HG02885 (cell line): ENCODE measurements around the gene SLC43A1.
A peak's percentile ranks its signal among the peaks of the same experiment; 100 is the strongest.

Source experiments
- ATAC-seq: cut with Tn5 transposase; IDR thresholded peaks from one replicate; pipeline ENCODE4 v1.9.1; 2021; ENCODE audit warnings: mild to moderate bottlenecking; ENCODE audit not compliant: unreplicated experiment, poor library complexity

SLC43A1 gene

DNA sequence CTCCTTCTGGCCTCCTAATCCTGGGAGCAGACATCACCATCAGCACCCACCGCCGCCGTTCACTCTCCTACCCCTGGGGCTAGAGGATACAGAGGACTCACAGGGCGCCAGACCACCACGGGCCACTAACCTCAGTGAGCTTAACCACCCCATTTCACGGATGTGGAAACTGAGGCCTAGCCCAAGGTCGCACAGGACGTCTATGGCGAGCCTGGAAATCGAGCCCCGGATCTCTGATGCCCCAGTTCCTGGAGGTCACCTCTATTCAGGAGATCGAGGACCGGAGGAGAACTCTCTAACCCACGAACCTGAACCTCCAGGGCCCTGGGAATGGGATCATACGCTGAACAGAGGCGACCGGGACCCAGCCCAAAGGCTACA lies 14.7 kb upstream of the SLC43A1 start:
- ATAC-seq: peak; percentile 7

DNA sequence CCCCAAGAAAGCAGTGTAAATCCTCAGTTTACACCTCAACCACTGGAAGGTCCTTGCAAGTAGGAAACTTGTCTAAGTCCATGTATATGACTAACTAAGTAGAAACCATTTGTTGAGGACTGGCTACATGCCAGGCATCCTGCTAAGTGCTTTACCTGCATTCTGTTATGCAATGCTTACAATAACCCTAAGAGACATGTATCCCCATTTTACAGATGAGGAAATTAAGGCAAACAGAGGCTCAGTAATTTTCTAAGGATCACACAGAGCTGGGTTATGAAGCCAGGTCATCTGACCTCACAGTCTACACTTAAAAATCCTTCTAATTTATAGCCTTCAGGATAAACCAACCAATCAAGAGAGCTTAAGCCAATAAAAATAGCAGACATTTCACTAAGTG lies 13.5 kb upstream of the SLC43A1 start:
- no peak for ATAC-seq

DNA sequence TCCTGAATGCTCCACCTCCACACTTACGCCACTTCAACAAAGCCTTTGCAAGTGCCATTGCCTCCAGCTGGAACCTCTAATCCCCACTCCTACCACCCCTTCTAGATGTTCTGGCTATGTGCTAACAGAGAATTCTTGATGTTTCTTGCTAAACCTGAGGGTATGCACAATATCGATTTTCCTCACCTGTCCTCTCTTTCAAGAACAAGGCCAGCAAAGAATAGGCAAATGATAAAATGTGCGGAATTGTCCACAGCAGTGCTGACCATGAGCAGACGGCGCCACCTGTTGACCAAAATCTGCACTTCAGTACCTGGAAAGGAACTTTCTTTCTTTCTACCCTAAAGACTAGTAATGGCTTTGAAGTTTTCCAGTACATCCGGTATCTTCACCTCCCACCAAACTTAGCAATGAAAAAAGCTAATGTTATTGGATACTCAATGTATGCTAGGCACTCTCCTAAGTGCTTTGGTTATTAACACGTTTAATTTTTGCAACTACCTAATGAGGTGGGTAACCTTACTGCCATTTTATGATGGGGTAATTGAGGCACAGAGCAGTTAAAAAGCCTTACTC lies 11.6 kb upstream of the SLC43A1 start:
- no peak for ATAC-seq

DNA sequence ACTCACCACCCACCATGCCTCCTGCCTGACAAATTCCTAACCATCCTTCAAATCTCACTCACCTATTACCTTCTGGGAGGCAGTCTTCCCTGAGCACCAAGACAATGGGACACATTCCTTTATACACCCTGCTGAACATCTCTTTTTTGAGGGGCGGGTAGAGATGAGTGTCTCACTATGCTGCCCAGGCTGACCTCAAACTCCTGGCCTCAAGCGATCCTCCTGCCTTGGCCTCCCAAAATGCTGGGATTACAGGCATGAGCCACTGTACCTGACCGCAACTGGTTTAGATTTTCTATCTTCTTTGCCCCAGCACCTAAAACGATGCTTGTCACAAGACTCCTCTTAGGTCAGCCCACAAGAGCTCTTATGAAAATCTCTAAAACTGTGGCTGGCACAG lies 7.9 kb upstream of the SLC43A1 start:
- no peak for ATAC-seq

DNA sequence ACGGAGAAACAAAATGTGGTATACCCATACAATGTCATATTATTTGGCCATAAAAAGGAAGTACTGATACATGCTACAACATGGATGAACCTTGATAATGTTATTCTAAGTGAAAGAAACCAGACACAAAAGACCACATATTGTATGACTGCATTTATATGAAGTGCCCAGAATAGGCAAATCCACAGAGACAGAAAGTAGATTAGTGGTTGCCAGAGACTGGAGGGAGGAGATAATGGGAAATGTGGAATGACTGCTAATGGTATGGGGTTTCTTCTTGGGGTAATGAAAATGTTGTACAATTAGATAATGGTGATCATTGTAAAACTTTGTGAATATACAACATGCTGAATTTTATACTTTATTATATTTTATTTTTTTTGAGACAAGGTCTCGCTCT lies 5.6 kb upstream of the SLC43A1 start:
- ATAC-seq: no peak

DNA sequence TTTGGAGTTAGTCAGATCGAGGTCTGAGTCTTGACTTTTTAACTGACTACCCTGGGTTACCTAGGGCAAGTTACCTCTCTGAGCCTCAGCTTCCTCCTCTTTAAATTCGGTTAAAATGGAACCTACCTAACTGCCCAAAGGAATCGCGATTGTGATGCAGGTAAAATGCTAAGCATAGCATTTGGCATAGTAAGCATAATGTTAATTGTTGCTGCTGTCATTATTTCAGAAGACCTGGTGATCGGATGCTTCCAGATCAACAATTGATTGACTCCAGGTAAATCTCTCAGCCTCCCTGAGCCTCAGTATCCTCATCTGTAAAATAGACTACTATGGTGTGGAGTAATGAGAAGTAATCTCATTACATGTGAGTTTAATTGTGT lies 550 bp upstream of the SLC43A1 start:
- no peak for ATAC-seq

DNA sequence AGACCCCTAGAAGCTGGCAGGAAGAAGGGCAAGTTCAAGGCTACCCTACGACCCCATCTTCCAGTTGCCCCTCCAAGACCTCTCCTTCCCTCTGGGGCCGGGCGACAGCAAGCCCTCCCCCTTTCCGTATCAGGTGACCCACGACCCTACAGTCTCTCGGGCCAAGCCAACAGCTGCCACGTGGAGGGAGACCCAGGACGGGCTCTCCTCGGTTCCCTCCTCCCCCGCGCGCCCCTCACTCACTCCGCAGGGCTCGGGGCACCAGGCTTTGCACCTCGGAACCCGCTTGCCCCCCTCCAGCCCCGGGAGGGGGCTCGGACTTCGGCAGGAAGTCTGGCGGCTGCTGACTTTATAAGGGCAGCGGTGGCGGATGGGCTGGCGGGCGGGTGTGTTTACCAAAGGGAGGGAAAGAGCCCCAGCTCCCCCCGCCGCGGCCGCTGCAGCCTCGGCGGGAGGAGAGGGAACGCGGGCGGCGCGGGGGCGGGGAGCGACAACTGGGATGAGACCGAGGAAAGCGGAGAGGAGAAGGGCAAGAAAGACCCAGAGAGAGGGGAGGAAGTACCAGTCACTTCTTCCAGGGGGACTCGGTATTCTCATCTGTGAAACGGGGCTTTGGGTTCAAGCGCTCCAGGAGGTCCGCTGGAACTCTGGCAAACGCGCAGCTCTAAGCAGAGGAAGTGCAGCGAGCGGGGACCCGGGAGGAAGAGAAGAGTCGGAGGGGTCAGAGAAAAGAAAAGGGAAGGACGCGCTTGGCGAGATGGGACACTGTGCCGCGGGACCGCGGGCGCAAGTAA lies 767 bp downstream of the SLC43A1 start:
- peak; percentile 49 for ATAC-seq

DNA sequence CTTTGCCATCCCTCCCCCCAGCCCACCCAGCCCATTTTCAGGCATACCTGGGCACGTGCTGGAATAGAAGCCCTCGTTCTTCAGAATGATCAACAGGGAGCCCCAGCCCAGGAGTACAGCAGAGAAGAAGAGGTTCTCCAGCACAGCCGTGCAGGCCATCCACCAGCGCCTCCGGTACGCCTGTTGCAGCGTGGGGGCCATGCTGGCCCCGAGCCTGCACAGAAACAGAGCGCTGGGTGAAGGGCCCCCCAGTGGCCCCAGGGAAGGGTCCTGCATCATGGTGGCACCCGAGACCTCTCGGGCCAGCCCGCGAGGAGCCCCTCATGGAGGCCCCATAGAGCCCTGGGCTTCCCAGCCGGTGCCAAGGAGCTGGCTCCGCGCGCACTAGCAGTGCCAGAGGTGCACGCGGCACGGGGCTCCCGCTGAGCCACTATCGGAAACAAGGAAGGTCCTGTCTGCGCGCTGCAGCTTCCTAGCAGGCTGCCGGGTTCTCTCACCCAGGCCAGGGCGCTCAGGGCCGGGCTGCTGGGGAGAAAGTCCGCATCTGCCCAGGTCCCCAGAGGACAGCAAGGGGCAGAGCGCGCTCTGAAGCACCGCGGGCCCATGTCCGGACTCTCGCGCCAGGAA lies 1.5 kb downstream of the SLC43A1 start:
- ATAC-seq: peak; percentile 45

DNA sequence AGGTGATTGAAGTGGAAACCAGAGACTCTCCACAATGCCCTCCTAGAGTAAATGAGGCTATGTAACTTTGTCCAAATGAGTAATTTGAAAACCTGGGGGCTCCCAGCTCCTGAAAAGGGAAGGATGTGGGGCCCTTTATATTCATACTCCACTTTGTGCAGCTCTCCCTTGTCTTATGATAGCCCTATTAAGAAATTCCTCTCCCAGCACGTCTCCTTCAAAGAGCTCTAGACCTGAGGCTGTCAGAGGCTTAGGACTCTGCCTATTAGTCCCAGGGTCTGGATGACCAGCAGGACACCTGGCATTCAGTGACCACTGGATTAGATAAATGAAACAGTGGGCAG lies 2.1 kb downstream of the SLC43A1 start:
- ATAC-seq: no peak

DNA sequence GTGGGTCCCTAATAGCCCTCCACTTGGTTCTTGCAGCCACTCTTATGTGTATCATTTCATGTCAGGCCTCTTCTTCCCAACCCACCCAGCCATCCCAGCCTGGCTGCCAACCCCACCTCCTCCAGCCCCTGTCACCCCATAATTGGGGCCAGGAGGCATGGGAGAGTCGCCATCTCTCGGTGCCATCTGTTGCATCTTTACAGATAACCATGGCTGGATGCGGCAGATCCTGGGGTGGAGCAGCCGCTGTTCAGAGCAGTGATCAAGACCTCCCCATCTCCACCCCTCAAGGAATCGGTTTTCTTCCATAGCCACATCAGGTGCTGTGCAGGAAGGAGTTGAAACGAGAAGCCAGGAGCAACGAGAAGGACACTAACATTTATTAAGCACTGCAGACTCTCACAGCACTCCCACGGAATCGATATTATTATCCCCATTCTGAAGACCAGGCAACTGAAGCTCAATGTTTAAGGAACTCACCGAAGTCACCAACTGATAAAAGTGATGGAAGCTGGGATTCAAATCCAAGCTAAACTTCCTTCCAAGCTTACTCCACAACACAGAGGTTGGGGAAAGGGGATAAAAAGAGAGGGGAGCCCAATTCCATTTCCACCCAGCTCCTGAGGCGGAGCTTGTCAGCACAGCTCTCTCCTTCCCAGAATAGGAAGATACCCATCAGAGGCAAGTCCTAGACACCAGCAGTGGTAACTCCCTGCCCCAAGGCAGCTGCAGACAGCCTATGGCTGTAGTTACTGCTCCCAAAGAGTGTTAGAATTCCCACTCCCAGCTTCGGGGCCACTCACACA lies 2.7 kb downstream of the SLC43A1 start:
- ATAC-seq: no peak

DNA sequence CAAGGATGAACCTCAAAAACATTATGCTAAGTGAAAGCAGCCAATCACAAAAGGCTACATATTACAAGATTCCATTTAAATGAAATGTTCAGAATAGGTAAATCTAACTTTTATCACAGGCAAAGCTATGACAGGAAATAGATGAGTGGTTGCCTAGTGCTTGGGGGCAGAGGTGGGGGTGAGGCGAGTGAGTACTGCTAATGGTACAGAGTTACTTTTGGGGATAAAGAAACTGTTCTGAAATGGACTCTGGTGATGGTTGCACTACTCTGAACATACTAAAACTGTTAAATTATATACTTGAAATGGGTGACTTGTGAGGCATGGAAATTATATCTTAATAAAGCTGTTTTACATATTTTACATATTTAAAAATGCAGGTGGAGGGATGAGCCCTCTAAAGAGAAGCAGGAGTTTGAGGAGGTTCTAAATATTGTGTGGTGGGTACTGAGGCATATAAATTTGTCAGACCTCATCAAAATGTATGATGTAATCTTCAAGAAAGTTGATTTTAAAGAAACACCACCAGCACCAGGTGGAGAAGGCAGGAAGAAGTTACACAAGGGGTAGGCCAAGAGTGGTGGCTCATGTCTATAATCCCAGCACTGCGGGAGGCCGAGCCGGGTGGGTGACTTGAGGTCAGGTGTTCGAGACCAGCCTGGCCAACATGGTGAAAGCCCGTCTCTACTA lies 3.6 kb downstream of the SLC43A1 start:
- ATAC-seq: no peak

DNA sequence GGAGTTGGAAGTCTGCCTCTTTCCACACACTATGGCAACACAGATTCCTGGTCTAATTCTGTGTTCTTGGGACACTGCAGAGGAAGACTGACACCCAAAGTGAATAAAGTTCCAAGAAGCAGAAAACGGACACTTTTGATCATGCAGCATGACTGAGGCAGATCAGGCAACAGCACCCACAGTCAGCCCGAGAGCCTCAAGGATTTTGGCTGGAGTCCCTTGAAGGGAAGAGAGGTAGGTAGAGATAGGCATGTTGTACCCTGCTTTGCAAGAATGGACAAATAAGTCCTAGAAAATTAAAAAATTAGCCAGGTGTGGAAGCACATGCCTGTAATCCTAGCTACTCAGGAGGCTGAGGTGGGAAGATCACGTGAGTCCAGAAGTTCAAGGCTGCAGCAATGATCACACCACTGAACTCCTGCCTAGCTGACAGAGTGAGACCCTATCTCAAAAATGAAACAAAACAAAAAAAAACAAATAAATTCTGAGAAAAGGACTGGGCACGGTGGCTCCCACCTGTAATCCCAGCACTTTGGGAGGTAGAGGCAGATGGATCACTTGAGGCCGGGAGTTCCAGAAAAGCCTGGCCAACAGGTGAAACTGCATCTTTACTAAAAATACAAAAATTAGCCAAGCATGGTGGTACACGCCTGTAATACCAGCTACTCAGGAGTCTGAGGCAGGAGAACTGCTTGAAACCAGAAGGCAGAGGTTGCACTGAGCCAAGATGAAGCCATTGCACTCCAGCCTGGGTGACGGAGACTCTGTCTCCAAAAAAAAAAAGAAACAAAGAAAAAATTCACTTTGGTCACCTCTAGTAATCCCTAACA lies 6.9 kb downstream of the SLC43A1 start:
- ATAC-seq: no peak

DNA sequence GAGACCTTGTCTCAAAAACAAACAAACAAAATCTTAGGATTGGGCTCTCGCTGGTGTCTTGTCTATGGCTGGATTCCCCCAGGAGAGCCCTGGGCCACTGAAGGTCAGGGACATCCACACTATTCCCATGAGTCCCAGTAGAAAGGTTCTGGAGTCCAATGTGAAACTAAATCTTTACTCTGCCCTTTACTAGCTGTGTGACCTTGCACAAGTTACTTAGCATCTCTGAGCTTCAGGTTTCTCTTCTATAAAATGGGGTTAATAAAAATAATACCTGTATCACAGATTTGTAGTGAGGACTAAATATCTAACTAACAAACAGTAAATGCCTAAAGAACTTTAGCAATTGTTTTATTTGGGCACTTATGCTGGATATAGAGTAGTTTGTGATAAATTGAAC lies 9.0 kb downstream of the SLC43A1 start:
- no peak for ATAC-seq

DNA sequence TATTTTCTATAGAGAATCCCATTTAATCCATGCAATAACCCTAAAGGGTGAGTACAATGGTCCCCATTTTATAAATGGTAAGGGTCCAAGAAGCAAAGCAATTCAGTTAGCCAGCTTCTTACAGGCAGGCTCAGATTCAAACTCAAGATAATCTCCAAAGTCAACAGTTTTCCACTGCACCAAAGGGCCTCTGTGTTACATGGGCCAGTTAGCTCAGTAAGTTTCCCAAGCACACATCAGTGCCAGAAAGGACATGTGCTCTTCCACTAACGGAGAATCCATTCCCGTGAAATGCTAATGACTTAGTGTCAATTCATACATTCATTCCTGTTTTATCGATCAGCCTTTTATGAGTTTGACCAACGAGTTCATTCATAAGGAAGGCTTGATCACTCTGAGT lies 11.0 kb downstream of the SLC43A1 start:
- no peak for ATAC-seq

DNA sequence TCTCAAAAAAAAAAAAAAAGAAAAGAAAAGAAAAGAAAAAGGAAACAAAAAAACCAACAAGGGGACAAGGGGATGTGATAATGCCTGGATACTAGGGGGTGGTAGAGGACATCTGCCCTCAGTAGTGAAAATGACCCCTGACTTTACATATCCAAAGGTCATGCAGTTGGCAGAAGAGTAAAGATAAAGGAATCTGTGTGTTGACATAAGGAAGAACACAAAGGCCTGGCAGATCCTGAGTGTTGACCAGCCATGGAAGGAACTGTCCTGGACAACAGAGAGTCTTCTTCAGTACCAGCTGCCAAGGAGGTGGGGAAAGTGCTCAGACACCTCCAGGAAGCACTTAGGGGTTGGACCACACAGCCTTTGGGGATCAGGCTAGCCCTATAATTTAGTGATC lies 12.6 kb downstream of the SLC43A1 start:
- no peak for ATAC-seq

DNA sequence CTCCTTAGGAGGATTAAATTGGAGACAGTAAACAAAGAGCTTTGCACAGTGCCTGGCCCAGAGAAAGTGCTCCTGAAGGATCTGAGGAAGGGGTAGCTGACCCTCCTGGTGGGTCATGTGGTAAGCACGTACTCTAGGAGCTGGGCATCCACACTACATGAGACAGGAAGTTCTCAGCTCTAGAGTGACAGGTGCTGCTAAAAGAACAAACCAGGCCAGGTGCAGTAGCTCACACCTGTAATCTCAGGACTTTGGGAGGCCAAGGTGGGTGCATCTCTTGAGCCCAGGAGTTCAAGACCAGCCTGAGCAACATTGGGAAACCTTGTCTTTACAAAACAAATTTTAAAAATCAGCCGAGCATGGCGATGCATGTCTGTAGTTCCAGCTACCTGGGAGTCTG lies 13.1 kb downstream of the SLC43A1 start:
- ATAC-seq: no peak

DNA sequence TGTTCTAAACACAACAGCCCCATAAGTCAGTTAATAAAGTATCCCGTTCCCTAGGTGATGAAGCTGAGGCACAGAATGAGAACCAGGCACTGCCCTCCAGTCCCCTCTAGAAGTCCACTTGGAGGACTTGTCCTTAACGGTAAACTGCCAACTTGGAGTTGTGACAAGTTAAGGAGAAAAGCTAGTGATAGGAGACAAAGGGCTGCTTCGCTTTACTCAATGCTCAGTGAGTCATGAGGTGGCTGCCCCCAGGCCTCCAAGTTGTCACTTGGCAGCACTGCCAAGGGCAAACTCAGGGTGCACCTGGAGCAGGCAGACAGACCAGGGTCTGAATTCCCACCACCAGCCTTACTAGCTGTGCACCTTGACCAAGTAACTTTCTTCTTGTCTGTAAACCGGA lies 13.5 kb downstream of the SLC43A1 start:
- ATAC-seq: no peak

DNA sequence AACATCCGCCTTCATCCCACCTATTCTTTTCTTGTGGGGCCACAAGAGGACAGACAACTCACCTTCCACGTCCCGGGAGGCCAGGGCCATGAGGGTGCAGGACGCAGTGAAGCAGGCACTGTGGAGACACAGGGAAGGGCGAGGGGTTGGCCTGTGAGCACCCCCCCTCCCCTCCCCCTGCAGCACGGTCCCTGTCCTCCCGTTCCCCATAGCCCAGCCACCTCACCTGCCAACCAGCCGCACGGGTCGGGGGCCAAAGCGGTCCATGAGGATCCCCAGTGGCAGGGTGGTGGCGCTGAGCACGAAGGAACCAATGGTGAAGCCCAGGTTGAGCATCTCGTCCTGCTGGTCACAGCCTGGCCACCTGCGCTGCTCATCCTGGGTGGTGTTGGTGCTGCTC lies 14.6 kb downstream of the SLC43A1 start:
- ATAC-seq: no peak

DNA sequence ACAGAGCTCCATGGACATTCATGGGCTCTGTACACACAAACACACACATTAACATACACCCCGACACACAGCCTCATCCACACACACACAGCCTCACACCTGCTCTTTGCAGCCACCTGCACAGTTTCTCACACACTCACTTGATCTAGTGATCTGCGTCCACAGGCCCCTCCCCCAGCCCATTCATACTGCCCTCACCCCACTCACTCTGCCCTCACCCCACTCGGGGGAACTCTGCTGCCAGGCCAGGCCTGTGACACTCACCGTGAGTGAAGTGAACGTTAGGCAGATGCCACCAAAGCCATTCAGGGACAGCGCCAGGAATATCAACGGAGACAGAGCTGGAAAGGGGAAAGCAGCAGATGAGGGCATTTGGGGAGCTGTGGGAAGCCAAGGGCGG lies 15.0 kb downstream of the SLC43A1 start:
- ATAC-seq: no peak

DNA sequence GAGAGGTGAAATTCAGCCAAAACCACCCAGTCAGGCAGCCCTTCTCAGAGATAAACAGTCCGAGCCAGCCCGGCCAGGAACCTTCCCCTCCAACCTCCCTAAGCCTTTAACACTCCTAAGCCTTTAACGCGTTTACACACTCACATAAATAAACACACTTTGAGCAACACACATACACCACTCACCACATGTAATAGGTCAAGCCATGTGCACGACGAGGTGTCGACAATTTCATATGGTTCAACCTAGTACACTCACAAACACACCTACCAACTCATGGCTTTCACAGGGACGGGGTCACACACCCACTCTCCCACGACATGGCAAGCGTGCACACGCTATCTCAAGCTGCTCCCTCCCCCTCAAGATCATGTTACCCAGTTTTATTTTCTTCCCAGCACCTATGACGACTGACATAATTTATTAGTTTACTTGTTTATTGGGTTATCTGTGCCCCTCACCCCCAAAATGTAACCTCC lies 15.5 kb downstream of the SLC43A1 start:
- no peak for ATAC-seq
